ENCODE measurements around the gene PITPNM1. TPM values are rescaled to one million over a fixed set of nuclear protein-coding genes. Genes with fewer than 3 reads are reported as not detected.

The PITPNM1 gene
- total RNA-seq, 1 donor: 62.0 TPM

Other genes starting within 250 kb of the PITPNM1 start
- gene GRK2, start 238.9 kb downstream of the PITPNM1 start, total RNA-seq: 185 TPM
- 48.4 TPM for gene ANKRD13D, start 216.1 kb downstream of the PITPNM1 start, total RNA-seq
- gene SSH3, start 201.8 kb downstream of the PITPNM1 start, total RNA-seq: 4.6 TPM
- 33.9 TPM for gene POLD4, start 151.8 kb downstream of the PITPNM1 start, total RNA-seq
- 11.0 TPM for gene CLCF1, start 131.8 kb downstream of the PITPNM1 start, total RNA-seq
- gene RAD9A, start 113.4 kb downstream of the PITPNM1 start, total RNA-seq: 7.8 TPM
- 126 TPM for gene PPP1CA, start 103.5 kb downstream of the PITPNM1 start, total RNA-seq
- gene TBC1D10C, start 101.3 kb downstream of the PITPNM1 start, total RNA-seq: 51.6 TPM
- 3.3 TPM for gene CARNS1, start 89.7 kb downstream of the PITPNM1 start, total RNA-seq
- 52.1 TPM for gene RPS6KB2, start 76.9 kb downstream of the PITPNM1 start, total RNA-seq
- gene PTPRCAP, start 67.7 kb downstream of the PITPNM1 start, total RNA-seq: 137 TPM
- 28.1 TPM for gene CORO1B, start 61.9 kb downstream of the PITPNM1 start, total RNA-seq
- not detected for gene GPR152, start 52.6 kb downstream of the PITPNM1 start, total RNA-seq
- gene CABP4, start 50.0 kb downstream of the PITPNM1 start, total RNA-seq: 2.6 TPM
- gene TMEM134, start 36.1 kb downstream of the PITPNM1 start, total RNA-seq: 18.4 TPM
- gene AIP, start 22.3 kb downstream of the PITPNM1 start, total RNA-seq: 77.2 TPM
- gene CDK2AP2, start 2.8 kb upstream of the PITPNM1 start, total RNA-seq: 9.7 TPM
- not detected for gene CABP2, start 18.1 kb upstream of the PITPNM1 start, total RNA-seq
- gene GSTP1, start 78.4 kb upstream of the PITPNM1 start, total RNA-seq: 294 TPM
- 90.1 TPM for gene NDUFV1, start 101.6 kb upstream of the PITPNM1 start, total RNA-seq
- 2.3 TPM for gene NUDT8, start 124.6 kb upstream of the PITPNM1 start, total RNA-seq
- not detected for gene TBX10, start 134.4 kb upstream of the PITPNM1 start, total RNA-seq
- gene ACY3, start 145.4 kb upstream of the PITPNM1 start, total RNA-seq: 0.31 TPM
- not detected for gene ALDH3B2, start 169.3 kb upstream of the PITPNM1 start, total RNA-seq